NCI-H187 treated with DMSO at 0.1 percent for 48 hours (cell line): ENCODE measurements around the gene SIAH3.
"Not testable (repeated sequence)": the region's sequence is repeated elsewhere in the genome, so short reads cannot be mapped to it uniquely, and the experiment has no call there.

Experiments
- DNase-seq: peaks from one replicate; lab custom pipeline; 2025; lab: John Stamatoyannopoulos, UW

The SIAH3 gene, protein sequence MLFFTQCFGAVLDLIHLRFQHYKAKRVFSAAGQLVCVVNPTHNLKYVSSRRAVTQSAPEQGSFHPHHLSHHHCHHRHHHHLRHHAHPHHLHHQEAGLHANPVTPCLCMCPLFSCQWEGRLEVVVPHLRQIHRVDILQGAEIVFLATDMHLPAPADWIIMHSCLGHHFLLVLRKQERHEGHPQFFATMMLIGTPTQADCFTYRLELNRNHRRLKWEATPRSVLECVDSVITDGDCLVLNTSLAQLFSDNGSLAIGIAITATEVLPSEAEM

DNA sequence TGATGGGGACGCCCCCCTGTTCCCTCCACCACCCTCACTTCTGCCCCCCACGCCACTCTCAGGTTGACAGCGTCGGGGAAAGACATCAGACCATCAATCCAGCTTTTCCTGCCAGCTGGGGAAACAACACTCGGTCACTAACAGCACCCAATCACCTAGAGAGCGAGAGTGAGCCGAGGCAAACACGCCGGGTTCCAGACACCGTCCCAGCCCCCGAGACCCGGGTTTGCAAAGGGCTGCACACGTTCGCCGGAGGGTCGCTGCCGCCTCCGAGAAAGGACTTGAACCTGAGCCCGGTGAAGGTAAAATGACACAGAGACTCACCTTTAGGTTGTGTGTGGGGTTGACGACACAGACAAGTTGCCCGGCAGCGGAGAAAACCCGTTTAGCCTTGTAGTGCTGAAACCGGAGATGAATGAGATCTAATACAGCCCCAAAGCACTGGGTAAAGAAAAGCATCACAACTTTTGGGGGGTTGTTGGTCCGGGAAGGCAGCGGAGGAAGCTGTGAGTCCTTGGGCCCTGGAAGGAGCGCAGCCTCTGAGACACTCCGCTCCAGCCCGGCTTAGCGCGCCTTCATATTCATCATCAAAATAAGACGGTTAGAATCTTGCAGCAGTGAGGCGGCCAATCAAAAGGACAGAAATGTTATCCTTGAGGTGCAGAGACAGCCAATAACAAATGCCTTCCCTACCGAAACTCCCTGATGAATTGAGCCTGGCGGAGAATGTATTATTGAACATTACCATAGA, at the start of gene SIAH3:
Gene SIAH3 (minus strand): TSS at position 583 of the 751 bp plus-strand sequence. CDS start 124 bp downstream, at position 459.
- DNase-seq = no peak

DNA sequence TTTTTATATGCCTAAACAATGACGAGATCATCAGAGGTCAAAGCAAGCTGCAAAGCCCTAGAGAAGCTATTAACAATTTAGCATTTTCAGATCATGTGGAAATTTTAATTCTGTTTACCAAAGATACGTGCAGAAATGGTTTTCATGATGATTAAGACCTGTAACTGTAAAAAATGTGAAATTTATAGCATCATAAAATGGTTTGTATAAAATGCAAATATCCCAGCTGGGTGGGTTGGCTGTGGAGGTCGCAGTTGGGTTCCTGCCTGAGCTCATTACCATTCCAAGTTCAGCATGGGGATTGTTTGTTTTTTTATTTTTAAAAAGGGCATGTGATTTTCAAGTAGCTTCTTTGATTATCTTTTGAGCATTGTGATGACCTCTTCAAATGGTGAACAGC, 47.9 kb upstream of the SIAH3 start:
- DNase-seq = no peak

DNA sequence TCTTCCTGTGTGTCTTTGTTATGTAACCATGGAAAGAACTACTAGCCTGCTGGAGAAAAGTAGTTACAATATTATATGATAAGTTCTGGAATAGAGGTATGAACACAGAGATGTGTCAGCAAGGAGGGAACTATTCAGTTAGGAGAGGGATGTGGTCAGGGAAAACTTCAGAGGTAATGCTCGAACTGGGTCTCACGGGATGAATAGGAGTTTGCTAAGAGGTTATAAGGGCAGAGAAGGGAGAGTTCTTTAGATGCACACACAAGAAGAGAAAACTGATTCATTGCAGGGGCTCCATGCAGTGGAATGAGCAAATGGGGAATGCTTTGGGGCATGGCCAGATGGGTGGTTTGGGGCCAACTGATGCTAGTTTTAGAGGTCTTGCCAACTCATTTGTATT, 46.0 kb upstream of the SIAH3 start:
- DNase-seq = no peak

DNA sequence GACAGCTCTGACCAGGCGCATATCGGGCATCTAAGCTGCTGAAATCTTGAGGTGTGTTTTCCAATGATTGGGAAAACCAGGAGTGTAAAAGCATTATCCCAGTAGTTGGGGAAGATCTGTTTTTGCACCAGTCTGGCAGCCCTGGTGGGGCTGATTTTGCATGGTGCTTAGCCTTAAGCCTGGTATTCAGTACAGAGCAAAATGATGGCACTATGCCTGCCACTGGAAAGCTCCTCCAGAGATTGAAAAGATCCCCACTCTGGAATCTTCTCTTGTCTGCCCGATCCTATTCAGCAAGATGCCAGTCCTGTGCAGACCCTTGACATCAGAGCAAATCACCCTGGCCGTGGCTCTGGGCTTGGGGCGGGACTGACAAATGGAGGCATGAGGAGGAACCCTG, 44.7 kb upstream of the SIAH3 start:
- DNase-seq = no peak

DNA sequence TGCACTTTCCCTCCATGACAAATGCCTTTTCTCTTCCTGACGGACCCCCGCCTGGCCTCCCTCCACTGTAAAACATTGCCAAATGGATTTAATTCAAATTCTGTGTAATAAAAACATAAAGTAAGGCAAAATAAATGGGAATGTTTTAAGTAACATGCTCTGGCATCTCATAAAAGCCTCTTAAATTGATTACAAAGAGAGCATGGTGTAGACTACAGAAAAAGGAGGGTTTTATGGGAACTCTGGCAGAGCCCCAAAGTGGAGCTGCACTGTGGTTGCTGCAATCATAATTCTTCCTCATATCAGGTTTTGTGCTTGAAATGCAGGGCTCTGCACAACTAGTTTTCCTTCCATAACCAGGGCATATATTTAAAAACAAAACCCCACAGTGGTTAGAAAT, 44.3 kb upstream of the SIAH3 start:
- DNase-seq = no peak

DNA sequence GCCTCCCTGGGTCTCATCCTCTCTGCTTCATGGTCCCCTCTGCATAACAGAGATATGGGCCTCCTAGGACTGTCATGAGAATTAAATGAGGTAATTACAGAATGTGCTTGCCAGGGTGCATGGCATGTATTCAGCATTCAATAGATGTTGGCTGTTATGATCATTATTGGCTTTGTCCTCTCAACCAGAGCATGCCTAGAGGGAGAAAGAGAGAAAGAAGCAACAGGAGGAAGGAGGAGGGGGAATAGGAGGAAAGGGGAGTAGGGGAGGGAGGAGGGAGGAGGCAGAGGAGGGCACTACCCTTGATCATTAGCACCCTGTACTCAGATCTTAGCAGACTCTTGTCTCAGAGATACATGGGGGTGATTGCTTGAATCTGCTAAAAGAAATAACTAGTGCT, 41.0 kb upstream of the SIAH3 start:
- no peak for DNase-seq

DNA sequence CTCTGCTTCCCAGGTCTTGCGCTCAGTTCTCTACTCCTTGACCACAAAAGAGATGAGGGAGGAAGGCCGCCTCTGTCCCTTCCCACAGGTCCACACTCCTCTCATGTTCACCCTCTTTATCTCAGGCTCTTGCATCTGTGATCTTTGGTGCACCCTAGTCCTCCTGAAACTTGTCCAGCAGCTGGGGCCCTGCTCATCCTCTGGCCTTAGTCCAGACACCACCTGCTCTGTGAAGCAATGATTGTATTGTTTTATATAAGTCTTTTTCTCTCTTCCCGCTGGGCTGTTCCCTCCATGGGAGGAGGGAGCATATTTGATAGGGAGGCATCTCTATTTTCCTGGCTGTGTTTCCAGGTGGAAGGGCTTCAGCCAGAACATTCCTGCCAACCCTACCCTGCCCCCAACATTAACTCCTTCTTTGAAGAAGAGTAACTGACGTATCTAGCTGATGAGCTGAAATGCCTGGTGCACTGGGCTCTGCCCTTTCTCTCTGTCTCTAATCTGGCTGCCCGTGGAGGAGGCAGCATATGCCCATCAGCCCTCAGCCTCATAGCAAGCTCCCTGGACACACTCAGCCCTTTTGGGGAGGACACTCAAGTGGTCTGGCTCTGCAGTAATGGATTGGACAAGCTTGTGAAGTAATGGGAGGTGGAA, 38.2 kb upstream of the SIAH3 start:
- DNase-seq = no peak

DNA sequence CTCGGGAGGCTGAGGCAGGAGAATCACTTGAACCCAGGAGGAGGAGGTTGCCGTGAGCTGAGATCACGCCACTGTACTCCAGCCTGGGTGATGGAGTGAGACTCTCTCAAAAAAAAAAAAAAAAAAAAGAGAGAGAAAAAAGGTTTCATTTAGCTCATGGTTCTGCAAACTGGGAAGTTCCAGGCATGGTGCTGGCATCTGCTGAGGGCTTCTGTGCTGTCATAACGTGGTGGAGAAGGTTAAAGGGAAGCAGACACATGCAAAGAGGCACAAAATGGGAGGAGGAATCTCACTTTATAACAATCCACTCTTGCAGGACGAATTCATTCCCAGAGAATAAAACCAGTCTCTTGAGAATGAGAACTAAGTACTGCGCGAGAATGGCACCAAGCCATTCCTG, 34.9 kb upstream of the SIAH3 start:
- DNase-seq = no peak

DNA sequence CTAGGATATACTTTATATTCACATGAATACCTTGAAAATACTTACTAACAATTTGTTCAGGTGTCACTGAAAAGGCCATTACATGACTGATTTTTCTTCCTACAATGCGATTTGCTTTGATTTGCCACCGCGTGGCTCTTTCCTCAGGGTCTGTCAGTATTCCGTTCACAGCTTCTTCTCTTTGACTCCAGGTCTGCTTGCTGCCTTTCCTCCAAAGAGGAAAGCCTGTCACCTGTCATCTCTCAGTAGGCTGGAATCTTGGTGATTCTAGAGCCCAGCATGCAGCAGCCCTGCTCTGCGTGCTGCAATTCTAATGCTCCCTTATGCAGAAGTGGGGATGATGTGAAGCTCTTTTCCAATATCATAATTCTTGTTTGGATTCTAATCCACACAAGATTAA, 33.6 kb upstream of the SIAH3 start:
- DNase-seq = no peak

DNA sequence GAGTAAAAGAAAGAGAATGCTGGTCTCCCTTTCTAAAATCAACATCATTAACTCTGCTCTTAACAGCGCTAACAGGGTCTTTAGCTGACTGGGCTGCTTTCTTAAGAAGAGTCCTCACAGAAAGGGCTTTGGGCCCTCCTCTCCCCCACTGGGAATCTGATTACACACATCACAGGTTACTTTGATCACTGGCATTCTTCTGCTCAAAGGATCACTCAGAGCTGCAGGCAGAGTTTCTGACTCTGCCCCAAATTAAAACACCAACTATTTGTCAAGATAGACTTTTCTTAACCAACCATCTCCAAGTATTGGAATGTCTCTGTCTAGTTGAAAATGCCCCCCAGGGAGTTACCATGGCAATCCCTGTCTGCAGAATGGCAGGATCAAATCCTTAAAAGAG, 31.1 kb upstream of the SIAH3 start:
- no peak for DNase-seq

DNA sequence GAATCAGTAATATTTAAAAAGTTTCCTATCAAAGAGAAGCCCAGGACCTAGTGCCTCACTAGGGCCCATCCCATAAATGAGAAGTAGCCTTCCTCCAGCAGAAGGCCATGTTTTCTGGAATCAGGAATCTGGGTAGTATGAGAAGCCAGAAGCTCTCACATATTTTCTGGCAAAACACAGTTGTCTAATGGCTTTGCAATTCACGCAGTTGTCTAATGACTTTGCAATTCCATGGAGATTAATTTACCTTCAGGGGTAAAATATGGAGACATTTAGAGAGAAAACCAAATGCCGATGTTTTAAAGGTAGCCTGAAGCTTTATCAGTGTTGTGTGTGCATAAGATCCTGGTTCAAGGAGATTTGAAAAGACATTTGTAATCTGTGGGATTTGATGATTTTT, 29.8 kb upstream of the SIAH3 start:
- DNase-seq = no peak

DNA sequence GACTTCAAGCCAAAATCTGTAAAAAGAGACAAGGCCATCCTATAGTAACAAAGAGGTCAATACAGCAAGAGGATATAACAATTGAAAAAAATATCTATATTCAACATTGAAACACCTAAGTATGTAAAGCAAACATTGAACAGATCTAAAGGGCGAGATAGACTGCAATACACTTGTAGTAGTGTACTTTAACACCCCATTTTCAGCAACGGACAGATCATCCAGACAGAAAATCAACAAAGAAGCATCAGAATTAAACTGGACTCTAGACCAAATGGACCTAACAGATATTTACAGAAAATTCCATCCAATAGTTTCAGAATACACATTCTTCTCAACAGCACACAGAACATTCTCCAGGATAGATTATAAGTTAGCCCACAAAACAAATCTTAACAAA, 28.7 kb upstream of the SIAH3 start:
- no peak for DNase-seq

DNA sequence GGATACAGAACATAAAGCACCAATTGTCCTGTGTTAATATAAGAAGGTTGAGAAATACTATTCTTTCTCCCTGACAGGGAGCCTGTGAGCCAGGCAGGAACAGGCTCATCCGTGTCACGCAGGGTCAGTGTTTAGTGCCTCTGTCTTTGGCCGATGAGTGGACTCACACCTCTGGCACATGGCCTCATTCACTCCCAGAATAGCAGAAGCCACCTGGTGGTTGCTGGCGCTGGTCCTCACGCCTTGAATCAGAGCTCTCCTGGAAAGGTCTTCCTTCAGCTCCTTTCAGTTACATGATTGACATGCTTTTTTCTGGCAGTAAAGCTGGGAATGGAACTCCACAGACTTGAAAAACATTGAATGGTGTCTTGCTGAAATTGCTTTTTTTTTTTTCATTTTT, 28.1 kb upstream of the SIAH3 start:
- no peak for DNase-seq

DNA sequence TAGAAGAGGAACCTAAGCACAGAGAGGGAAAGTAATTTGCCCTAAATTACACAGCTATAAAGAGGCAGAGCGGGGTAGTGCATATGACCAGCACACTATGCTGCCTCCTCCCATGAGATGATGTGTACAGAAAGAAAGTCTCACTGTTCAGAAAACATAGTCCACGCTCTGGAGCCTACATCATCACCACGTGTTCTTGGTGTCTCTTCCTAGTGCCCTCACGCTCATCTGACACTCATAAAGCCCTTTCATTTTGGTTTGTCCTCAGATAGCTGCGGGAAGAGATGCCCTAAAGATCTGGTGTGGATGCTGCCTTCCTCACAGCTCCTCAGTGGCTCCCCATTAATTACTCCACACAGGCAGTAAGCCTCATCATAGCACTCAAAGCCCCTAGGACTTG, 27.4 kb upstream of the SIAH3 start:
- no peak for DNase-seq

DNA sequence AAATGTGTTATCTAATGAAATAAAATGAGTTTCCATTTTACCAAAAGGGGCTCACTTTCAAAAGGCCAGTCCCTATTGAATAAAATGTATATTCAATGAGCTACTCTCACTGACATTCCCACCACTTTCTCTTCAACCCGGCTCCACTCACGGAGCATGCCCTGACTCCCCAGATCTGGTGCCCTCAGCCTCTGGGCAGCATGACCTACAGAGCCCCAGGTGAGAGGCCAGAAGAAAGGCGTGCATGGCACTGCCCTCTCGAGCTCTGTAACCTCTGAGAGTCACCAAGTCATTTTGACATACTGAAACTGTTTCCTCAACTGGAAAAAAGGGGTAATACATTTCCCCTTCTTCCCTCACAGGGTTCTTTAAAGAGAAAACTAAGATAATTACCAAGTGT, 25.2 kb upstream of the SIAH3 start:
- no peak for DNase-seq

DNA sequence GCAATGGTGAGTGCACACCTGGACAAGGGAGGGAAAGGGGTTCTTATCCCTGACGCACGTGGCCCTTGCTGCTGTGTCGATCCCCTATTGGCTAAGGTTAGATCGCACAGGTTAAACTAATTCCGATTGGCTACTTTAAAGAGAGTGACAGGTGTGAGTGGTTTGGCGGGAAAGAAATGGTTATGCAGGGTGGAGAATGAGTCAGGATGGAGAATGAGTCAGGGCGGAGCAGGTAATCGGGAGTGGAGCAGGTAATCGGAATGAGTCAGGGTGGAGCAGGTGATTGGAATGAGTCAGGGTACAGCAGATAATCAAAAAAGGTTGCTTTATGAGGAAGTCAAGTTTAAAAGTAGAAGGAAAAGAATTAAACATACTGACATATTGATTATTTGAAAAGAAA, 24.4 kb upstream of the SIAH3 start:
- DNase-seq = no peak

DNA sequence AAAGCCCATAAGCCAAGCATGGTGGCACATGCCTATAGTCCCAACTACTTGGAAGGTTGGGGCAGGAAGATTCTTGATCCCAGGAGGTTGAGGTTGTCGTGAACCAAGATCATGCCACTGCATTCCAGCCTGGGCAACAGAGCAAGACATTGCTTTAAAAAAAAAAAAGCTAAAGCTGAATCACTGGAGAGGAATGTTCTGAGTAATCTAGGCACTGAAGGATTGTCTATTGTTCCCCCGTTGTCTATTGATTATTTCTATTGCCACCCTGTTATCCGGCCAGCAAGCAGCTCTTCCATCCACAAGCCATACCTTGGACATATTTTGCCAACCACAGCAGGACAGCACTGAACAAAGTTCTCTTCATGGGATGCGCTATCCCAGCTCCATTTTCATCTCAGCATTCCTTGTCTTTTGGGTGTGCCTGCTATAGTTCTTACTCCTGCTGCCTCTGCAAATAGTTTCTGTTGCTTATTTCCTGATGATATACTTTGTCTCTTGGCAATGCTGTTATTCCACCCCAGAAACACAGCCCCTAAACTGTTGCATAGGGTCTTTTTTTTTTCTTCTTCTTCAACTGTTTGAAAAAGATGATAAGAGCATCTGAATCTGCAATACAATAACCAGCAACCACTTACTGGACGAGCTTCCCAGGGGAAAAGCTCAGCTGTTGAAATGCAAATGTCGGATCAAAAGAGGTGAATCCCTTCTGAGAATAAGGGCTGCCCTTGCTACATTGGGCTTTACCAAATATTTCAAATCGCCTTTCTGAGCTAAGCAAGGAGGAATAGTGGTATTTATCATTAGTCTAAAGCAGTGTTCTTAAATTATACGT, 22.2 kb upstream of the SIAH3 start:
- no peak for DNase-seq

DNA sequence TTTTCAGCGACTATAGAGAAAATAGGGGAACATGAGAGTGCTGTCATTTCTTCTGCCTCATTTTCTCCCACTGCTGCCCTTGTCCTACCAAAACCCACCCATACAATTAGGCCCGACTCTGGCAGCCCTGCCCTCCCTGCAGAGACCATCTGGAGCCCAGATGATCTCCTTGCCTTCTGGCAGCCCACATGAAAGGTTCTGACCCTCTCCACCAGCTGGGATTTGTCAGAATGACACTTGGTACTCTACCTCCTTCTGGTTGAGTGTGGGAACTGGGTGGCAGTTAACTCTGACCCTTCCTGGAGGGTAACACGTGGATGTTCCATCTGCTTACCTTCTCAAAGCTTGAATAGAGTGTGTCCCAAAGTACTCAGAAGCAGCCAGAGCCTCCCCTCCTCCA, 21.0 kb upstream of the SIAH3 start:
- DNase-seq = no peak

DNA sequence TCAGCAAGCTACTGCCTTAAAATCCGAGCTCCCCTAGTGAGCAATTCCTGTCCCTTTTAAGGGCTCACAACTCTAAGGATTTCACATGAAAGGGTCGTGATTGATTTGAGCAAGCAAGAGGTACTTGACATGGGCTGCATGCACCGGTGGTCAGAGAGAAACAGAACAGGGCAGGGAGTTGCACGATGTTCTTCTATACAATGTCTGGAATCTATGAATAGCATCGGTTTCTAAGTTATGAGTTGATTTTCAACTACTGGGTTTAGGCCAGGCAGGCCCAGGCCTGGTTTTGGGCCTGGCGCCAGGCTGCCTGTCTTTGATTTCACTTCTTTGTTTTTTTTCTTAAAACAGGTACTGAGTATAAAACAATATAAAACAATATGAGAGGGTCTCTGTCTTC, 19.6 kb upstream of the SIAH3 start:
- not testable (repeated sequence) for DNase-seq

DNA sequence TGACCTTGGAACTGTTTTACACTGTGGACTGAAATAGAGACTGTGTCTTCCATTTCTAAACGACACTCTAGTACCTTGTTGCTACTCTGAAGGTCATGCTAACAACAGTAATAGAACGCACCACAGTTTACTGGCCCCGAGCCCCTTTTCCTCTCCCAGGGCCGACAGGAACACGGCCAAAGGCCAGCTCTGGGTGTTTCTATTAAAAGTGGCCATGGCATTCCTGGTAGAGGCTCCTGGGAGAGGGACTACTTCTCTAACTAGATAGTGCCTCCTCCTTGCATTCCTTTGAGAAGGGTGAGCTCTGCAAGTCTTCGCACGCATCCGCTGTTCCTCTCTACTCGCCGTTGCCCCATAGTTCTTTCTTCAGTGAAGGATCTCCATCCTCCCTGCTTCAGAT, 18.7 kb upstream of the SIAH3 start:
- no peak for DNase-seq

DNA sequence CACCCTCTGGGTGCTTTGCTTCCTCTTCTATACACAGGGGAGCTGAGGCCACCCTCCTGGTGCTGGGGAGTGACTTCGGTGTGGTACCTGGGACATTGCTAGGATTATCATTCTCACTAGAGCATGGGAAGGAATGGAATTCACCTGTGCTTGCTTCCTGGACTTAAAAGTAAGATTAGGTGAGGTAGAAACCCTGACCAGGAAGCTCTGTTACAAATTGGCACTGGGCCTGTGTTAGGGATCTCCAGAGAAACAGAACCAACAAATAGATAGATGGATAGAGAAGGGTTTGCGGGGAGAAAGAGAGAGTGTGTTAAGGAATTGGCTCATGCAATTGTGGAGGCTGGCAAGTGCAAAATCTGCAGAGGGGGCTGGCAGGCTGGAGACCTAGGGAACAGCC, 13.9 kb upstream of the SIAH3 start:
- DNase-seq = no peak
